CD4-positive, alpha-beta T cell treated with Interleukin-2 at 100 ng/mL for 4 hours (primary cell): Measurements from ENCODE around the gene LCN10.

ENCODE experiments used
- DNase-seq: peaks from one replicate; pipeline ENCODE4 v3.0.0-alpha.2; 2020; ENCODE audit warnings: low spot score

LCN10 gene

GRCh38 chr9:136700304-136700703 is 42.4 kb downstream of the LCN10 start:
- DNase-seq = no peak

GRCh38 chr9:136698635-136699246 is 44.0 kb downstream of the LCN10 start:
- DNase-seq = no peak

- no peak for DNase-seq
Measured at GRCh38 chr9:136697821-136698526, 44.8 kb downstream of the LCN10 start.

GRCh38 chr9:136697146-136697820 is 45.5 kb downstream of the LCN10 start:
- DNase-seq = no peak

GRCh38 chr9:136696502-136696901 is 46.2 kb downstream of the LCN10 start:
- DNase-seq = no peak

GRCh38 chr9:136695955-136696354 is 46.8 kb downstream of the LCN10 start:
- no peak for DNase-seq

GRCh38 chr9:136695435-136695895 is 47.3 kb downstream of the LCN10 start:
- no peak for DNase-seq

- DNase-seq = no peak
Measured at GRCh38 chr9:136694872-136695247, 47.9 kb downstream of the LCN10 start.

- DNase-seq = no peak
Measured at GRCh38 chr9:136694163-136694871, 48.4 kb downstream of the LCN10 start.

GRCh38 chr9:136693490-136694162 is 49.1 kb downstream of the LCN10 start:
- peak; percentile 27 for DNase-seq

- DNase-seq = no peak
Measured at GRCh38 chr9:136693135-136693489, 49.6 kb downstream of the LCN10 start.

- DNase-seq = no peak
Measured at GRCh38 chr9:136692185-136693134, 50.3 kb downstream of the LCN10 start.

GRCh38 chr9:136691316-136692184 is 51.2 kb downstream of the LCN10 start:
- DNase-seq = no peak

- DNase-seq = no peak
Measured at GRCh38 chr9:136690806-136691261, 51.9 kb downstream of the LCN10 start.

- DNase-seq = no peak
Measured at GRCh38 chr9:136690104-136690805, 52.5 kb downstream of the LCN10 start.

GRCh38 chr9:136689108-136689460 is 53.7 kb downstream of the LCN10 start:
- no peak for DNase-seq

GRCh38 chr9:136688274-136689107 is 54.2 kb downstream of the LCN10 start:
- DNase-seq = no peak
